ENCODE data around the gene KIFC1. TPM values are rescaled to one million over a fixed set of nuclear protein-coding genes. Genes with fewer than 3 reads are reported as not detected.
A peak's percentile ranks its signal among the peaks of the same experiment; 100 is the strongest.

The KIFC1 gene
- total and polyA plus RNA-seq, 9 of the 15 experiments (the other 6 are each of a cell fraction or from before 2014, with no cell fraction given) = 1.3 to 95.2 (median 76.9) TPM

- TF ChIP-seq NFRKB (IDR thresholded peaks at IDR 0.05; ENCODE audit: low read depth) (0 out of 2 replicates have a peak, but pooled peaks have one; percentile 54), E2F1 (CRISPR knock-in tag; IDR thresholded peaks at IDR 0.05) (peak; percentile 97), CREB5 (CRISPR knock-in tag; IDR thresholded peaks at IDR 0.05) (no peak), IRF2 (CRISPR knock-in tag; IDR thresholded peaks at IDR 0.05) (no peak), ZNF609 (CRISPR knock-in tag; IDR thresholded peaks at IDR 0.05; ENCODE audit: borderline replicate concordance) (no peak), THRA (IDR thresholded peaks at IDR 0.05) (no peak), KLF6 (CRISPR knock-in tag; IDR thresholded peaks at IDR 0.05; ENCODE audit: borderline replicate concordance) (peak; percentile 50; the same call in 1 of the 2 replicates), POLR3G (IDR thresholded peaks at IDR 0.05; ENCODE audit: extremely low read depth, insufficient read length, insufficient replicate concordance) (no peak), ZZZ3 (IDR thresholded peaks at IDR 0.05) (no peak), ZFP30 (CRISPR knock-in tag; IDR thresholded peaks at IDR 0.05; ENCODE audit: borderline replicate concordance) (no peak), ZNF583 (CRISPR knock-in tag; IDR thresholded peaks at IDR 0.05) (no peak), HOXB6 (CRISPR knock-in tag; IDR thresholded peaks at IDR 0.05; ENCODE audit: borderline replicate concordance) (no peak), CUX1 (CRISPR knock-in tag; IDR thresholded peaks at IDR 0.05) (no peak)
These were observed 18.6 kb downstream of the KIFC1 start (continued) for GRCh38 chr6:33410050-33410710.
